HEK293 (cell line): ENCODE data around the gene CDKAL1.
A peak's percentile ranks its signal among the peaks of the same experiment; 100 is the strongest.

ENCODE experiments used
- CTCF ChIA-PET: fragments of 350-600 bp; formaldehyde crosslinking; extraction: SDS; loops from one replicate; lab custom pipeline; 2021; ENCODE audit warnings: antibody characterized with exemption; lab: Yijun Ruan, JAX
- POLR2A ChIA-PET: fragments of 300-600 bp; formaldehyde crosslinking; extraction: SDS; loops from one replicate; lab custom pipeline; 2020; ENCODE audit warnings: antibody characterized with exemption, inconsistent platforms; lab: Yijun Ruan, JAX
- H3K27ac ChIP-seq: fragments of 200-500 bp; sonication (Bioruptor generic); 2 replicates; pipeline ENCODE4 v1.5.1; 2014; ENCODE audit warnings: low read depth, low read length, control low read depth, inconsistent platforms; ENCODE audit errors: extremely low read depth
- H3K36me3 ChIP-seq, 2 experiments: fragments of 200-500 bp in 1 of 2; sonication (Bioruptor generic) in 1 of 2; 1 replicate in 1 of 2; 2 replicates in 1 of 2; pipeline ENCODE4 v1.5.1; 2014 to 2017; ENCODE audit warnings: inconsistent platforms in 2 of 2, low read length in 2 of 2; ENCODE audit not compliant: control insufficient read depth in 2 of 2, insufficient read depth in 1 of 2
- H3K4me1 ChIP-seq: fragments of 200-500 bp; sonication (Bioruptor generic); 2 replicates; pipeline ENCODE4 v1.5.1; 2014; ENCODE audit warnings: mild to moderate bottlenecking, low read length, inconsistent platforms; ENCODE audit not compliant: control insufficient read depth, insufficient read depth
- H3K4me3 ChIP-seq: 2 replicates; pipeline ENCODE4 v1.5.1; 2011; ENCODE audit warnings: low read depth, mild to moderate bottlenecking, control low read depth, low read length, moderate library complexity
- H3K9me3 ChIP-seq: fragments of 200-500 bp; sonication (Bioruptor generic); 2 replicates; pipeline ENCODE4 v1.5.1; 2014; ENCODE audit warnings: low read depth, low read length, inconsistent platforms; ENCODE audit not compliant: control insufficient read depth, insufficient read depth
- FEZF1 ChIP-seq: fragments of 450-650 bp; formaldehyde crosslinking; IDR thresholded peaks from 2 replicates; pipeline ENCODE4 v1.5.1; 2016; ENCODE audit warnings: missing biosample characterization, missing genetic modification characterization
- IKZF3 ChIP-seq: fragments of 450-650 bp; IDR thresholded peaks from 2 replicates; pipeline ENCODE4 v1.5.0; 2018; ENCODE audit warnings: missing biosample characterization, mild to moderate bottlenecking, missing genetic modification characterization, moderate library complexity
- OSR2 ChIP-seq: fragments of 450-650 bp; formaldehyde crosslinking; IDR thresholded peaks from 2 replicates; pipeline ENCODE4 v1.5.1; 2016; ENCODE audit warnings: missing biosample characterization, missing genetic modification characterization
- REST ChIP-seq: fragments of 450-650 bp; formaldehyde crosslinking; IDR thresholded peaks from 2 replicates; pipeline ENCODE4 v1.5.1; 2016; ENCODE audit warnings: missing biosample characterization, missing genetic modification characterization
- TSHZ1 ChIP-seq: fragments of 450-650 bp; formaldehyde crosslinking; IDR thresholded peaks from 2 replicates; pipeline ENCODE4 v1.5.1; 2016; ENCODE audit warnings: missing biosample characterization, missing genetic modification characterization, borderline replicate concordance
- YY2 ChIP-seq: fragments of 450-650 bp; formaldehyde crosslinking; IDR thresholded peaks from 2 replicates; pipeline ENCODE4 v1.5.1; 2016; ENCODE audit warnings: missing biosample characterization, missing genetic modification characterization
- ZNF10 ChIP-seq: fragments of 450-650 bp; formaldehyde crosslinking; IDR thresholded peaks from 2 replicates; pipeline ENCODE4 v1.5.1; 2017; ENCODE audit warnings: missing biosample characterization, missing genetic modification characterization
- ZNF138 ChIP-seq: fragments of 450-650 bp; formaldehyde crosslinking; IDR thresholded peaks from 2 replicates; pipeline ENCODE4 v1.5.1; 2016; ENCODE audit warnings: missing biosample characterization, missing genetic modification characterization, borderline replicate concordance
- ZNF155 ChIP-seq: fragments of 450-650 bp; formaldehyde crosslinking; IDR thresholded peaks from 2 replicates; pipeline ENCODE4 v1.5.1; 2016; ENCODE audit warnings: missing biosample characterization, missing genetic modification characterization
- ZNF2 ChIP-seq: fragments of 450-650 bp; formaldehyde crosslinking; IDR thresholded peaks from 2 replicates; pipeline ENCODE4 v1.5.1; 2016; ENCODE audit warnings: missing biosample characterization, missing genetic modification characterization
- ZNF214 ChIP-seq: fragments of 450-650 bp; formaldehyde crosslinking; IDR thresholded peaks from 2 replicates; pipeline ENCODE4 v1.5.1; 2017; ENCODE audit warnings: missing biosample characterization, mild to moderate bottlenecking, missing genetic modification characterization, borderline replicate concordance
- ZNF248 ChIP-seq: fragments of 450-650 bp; formaldehyde crosslinking; IDR thresholded peaks from 2 replicates; pipeline ENCODE4 v1.5.1; 2017; ENCODE audit warnings: missing biosample characterization, missing genetic modification characterization
- ZNF274 ChIP-seq, 2 experiments: fragments of 200-500 bp in 1 of 2; fragments of 450-650 bp in 1 of 2; sonication (Bioruptor generic) in 1 of 2; formaldehyde crosslinking in 1 of 2; IDR thresholded peaks; 2 replicates each; pipeline versions ENCODE4 v1.5.1 to v1.6.1; 2014 to 2016; ENCODE audit warnings: borderline replicate concordance in 1 of 2, inconsistent platforms in 1 of 2, low read length in 1 of 2, missing biosample characterization in 1 of 2, missing genetic modification characterization in 1 of 2
- ZNF394 ChIP-seq: fragments of 450-650 bp; formaldehyde crosslinking; IDR thresholded peaks from 2 replicates; pipeline ENCODE4 v1.5.1; 2016; ENCODE audit warnings: missing biosample characterization, missing genetic modification characterization, mild to moderate bottlenecking, moderate library complexity, borderline replicate concordance
- ZNF510 ChIP-seq: fragments of 450-650 bp; formaldehyde crosslinking; IDR thresholded peaks from 2 replicates; pipeline ENCODE4 v1.5.1; 2018; ENCODE audit warnings: mild to moderate bottlenecking, missing genetic modification characterization, missing biosample characterization; ENCODE audit not compliant: insufficient replicate concordance
- ZNF610 ChIP-seq: fragments of 450-650 bp; formaldehyde crosslinking; IDR thresholded peaks from 2 replicates; pipeline ENCODE4 v1.5.1; 2016; ENCODE audit warnings: missing biosample characterization, missing genetic modification characterization, borderline replicate concordance
- ZNF654 ChIP-seq: fragments of 450-650 bp; formaldehyde crosslinking; IDR thresholded peaks from 2 replicates; pipeline ENCODE4 v1.5.1; 2016; ENCODE audit warnings: low read depth, missing biosample characterization, missing genetic modification characterization
- ZNF677 ChIP-seq: fragments of 450-650 bp; IDR thresholded peaks from 2 replicates; pipeline ENCODE4 v1.5.0; 2018; ENCODE audit warnings: missing biosample characterization, mild to moderate bottlenecking, missing genetic modification characterization, moderate library complexity
- ZNF768 ChIP-seq: fragments of 450-650 bp; formaldehyde crosslinking; IDR thresholded peaks from 2 replicates; pipeline ENCODE4 v1.5.1; 2018; ENCODE audit warnings: missing biosample characterization, mild to moderate bottlenecking, missing genetic modification characterization
- ZSCAN16 ChIP-seq: fragments of 450-650 bp; formaldehyde crosslinking; IDR thresholded peaks from 2 replicates; pipeline ENCODE4 v1.5.1; 2016; ENCODE audit warnings: missing biosample characterization, missing genetic modification characterization
- ZSCAN23 ChIP-seq: fragments of 450-650 bp; formaldehyde crosslinking; IDR thresholded peaks from 2 replicates; pipeline ENCODE4 v1.5.1; 2016; ENCODE audit warnings: missing biosample characterization, missing genetic modification characterization

CDKAL1 gene

GRCh38 chr6:21264288-21265033 lies 730.2 kb downstream of the CDKAL1 start (continued):
- peak; percentile 94 for TF ChIP-seq TSHZ1 (tag by site-specific recombination)
- TF ChIP-seq ZNF394: peak; percentile 78; the same call in 1 of the 2 replicates
- peak; percentile 100 for TF ChIP-seq OSR2 (tag by site-specific recombination)
- peak; percentile 48; the same call in 1 of the 2 replicates for TF ChIP-seq ZNF214
- TF ChIP-seq ZNF155 (tag by site-specific recombination): no peak
- no peak for TF ChIP-seq YY2 (tag by site-specific recombination)
- peak; percentile 60 for TF ChIP-seq ZNF510
- TF ChIP-seq ZNF768 (tag by site-specific recombination): no peak
- TF ChIP-seq ZNF2 (tag by site-specific recombination): peak; percentile 81
- TF ChIP-seq ZSCAN16 (tag by site-specific recombination): peak; percentile 80
- TF ChIP-seq ZNF677 (tag by site-specific recombination): no peak
- TF ChIP-seq ZNF274 (IDR thresholded peaks at IDR 0.05; ENCODE audit: low read length): no peak
- no peak for TF ChIP-seq ZNF274 (tag by site-specific recombination; IDR thresholded peaks at IDR 0.05; ENCODE audit: borderline replicate concordance)
- TF ChIP-seq ZNF10: peak; percentile 78; the same call in 1 of the 2 replicates
- peak; percentile 90 for TF ChIP-seq ZNF610 (tag by site-specific recombination)

- H3K27ac ChIP-seq: peak overlapping the region; percentile 98
Observed at GRCh38 chr6:21265034-21265729, 730.9 kb downstream of the CDKAL1 start.

More at GRCh38 chr6:21265034-21265729, 730.9 kb downstream of the CDKAL1 start:
- TF ChIP-seq IKZF3 (tag by site-specific recombination): no peak
- TF ChIP-seq ZNF138: no peak
- no peak for TF ChIP-seq ZNF654
- no peak for TF ChIP-seq ZSCAN23 (tag by site-specific recombination)
- no peak for TF ChIP-seq ZNF248 (tag by site-specific recombination)
- no peak for TF ChIP-seq REST (tag by site-specific recombination)
- peak; percentile 49 for TF ChIP-seq FEZF1 (tag by site-specific recombination)
- TF ChIP-seq, all 188 proteins: peak for 1
- H3K36me3 ChIP-seq: no peaks in the 10 kb centered on the region
- H3K4me1 ChIP-seq: peaks cover 17% of the 10 kb centered on the region
- no peak overlapping the region for H3K4me3 ChIP-seq
- ChIA-PET POLR2A (interaction anchor here (0.9 to 2.8 kb wide), 2 partner anchors 324 to 329 kb away, joined by 4 to 21 read pairs; partner anchors contain the start of gene SOX4), CTCF (interaction anchor here (0.6 to 1.8 kb wide), 3 partner anchors 30 to 323 kb away, joined by 3 to 9 read pairs (median 4); no protein-coding TSS in a partner anchor)
- H3K9me3 ChIP-seq: no peaks in the 10 kb centered on the region
